ENCODE results near the gene ABHD3. TPM values are rescaled to one million over a fixed set of nuclear protein-coding genes. Genes with fewer than 3 reads are reported as not detected.

ABHD3 gene
- total RNA-seq, 4 donors from 2014 or later: 59.8 to 611 (median 122) TPM

DNA sequence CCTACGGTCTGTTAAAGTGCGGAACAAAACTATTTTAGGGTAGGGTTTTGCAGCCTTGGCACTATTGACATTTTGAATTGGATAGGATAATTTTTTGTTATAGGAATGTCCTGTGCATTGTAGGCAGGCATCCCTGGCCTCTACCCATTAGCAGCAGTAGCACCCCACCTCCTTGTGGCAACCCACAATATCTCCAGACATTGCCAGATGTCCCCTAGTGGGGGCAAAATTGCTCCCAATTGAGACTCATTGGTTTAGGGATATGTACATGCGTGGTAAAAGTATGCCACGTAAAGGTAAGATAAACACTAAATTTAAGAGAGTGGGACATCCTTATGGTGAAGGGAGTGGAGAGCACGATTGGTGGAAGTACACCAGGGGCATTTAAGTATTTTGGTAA lies 40.7 kb upstream of the ABHD3 start:
- H3K9me3 ChIP-seq: no peaks in the 10 kb centered on the region
- H3K36me3 ChIP-seq: no peaks in the 10 kb centered on the region
- peaks cover 0 to 36% (median 12%) of the 10 kb centered on the region in 4 donors for H3K4me1 ChIP-seq
- intact Hi-C loops (cut with DNase I; ENCODE audit: low total_unique reads): no loop called here
- no peak for DNase-seq
- 93 to 94% methylated on average over 2 to 5 of the region's 5 CpGs for WGBS, 2 donors (ENCODE audit: low coverage in 1 of 2)
- no peak overlapping the region for H3K27ac ChIP-seq
- H3K27me3 ChIP-seq: no peaks in the 10 kb centered on the region
- H3K4me3 ChIP-seq: no peak overlapping the region
- in situ Hi-C loops (cut with MboI; ENCODE audit: low pct_ligation_motif_present in 1 of 4, low pct_unique_long_range_greater_than_20kb in 1 of 4, low sequenced_read_pairs in 3 of 4): no loop called here
- TF ChIP-seq, protein P1, sequence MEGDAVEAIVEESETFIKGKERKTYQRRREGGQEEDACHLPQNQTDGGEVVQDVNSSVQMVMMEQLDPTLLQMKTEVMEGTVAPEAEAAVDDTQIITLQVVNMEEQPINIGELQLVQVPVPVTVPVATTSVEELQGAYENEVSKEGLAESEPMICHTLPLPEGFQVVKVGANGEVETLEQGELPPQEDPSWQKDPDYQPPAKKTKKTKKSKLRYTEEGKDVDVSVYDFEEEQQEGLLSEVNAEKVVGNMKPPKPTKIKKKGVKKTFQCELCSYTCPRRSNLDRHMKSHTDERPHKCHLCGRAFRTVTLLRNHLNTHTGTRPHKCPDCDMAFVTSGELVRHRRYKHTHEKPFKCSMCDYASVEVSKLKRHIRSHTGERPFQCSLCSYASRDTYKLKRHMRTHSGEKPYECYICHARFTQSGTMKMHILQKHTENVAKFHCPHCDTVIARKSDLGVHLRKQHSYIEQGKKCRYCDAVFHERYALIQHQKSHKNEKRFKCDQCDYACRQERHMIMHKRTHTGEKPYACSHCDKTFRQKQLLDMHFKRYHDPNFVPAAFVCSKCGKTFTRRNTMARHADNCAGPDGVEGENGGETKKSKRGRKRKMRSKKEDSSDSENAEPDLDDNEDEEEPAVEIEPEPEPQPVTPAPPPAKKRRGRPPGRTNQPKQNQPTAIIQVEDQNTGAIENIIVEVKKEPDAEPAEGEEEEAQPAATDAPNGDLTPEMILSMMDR (IDR thresholded peaks at IDR 0.05): no peak
- TF ChIP-seq POLR2A (IDR thresholded peaks at IDR 0.05) (no peak), EP300 (IDR thresholded peaks at IDR 0.05; ENCODE audit: low read depth) (no peak), POLR2AphosphoS5 (IDR thresholded peaks at IDR 0.05) (no peak)

DNA sequence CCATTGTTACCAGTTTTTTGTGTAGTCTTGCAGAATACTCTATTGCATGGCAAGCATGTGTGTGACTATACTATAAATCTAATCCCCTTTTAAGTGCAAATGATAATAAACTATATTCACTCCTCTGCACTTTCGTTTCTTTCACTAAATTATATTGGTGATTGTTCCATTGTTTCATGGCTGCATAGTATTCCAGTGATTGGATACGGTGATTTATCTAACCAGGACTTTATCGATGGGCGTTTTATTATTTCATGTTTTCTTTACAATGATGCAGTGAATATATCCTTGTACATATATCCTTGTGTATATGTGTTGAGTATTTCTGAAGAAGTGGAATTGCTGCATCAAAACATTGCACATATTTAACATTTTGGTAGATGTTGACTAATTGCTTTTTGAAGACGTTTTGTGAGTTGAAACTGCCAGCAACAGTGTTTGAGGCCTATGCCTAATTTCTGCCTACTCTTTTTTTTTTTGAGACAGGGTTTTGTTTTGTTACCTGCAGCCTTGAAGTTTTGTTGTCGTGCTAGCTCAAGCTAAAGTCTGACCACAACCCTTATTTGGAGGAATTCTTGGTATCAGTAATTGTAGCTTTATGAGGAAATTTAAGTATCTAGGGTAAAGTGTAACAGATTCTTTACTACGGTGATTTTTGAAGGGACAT lies 38.7 kb upstream of the ABHD3 start:
- Histone ChIP-seq H3K36me3 (no peaks in the 10 kb centered on the region), H3K9me3 (no peaks in the 10 kb centered on the region), H3K27ac (no peak overlapping the region), H3K27me3 (no peaks in the 10 kb centered on the region), H3K4me1 (peaks cover 0 to 43% (median 18%) of the 10 kb centered on the region in 4 donors), H3K4me3 (no peak overlapping the region)
- DNase-seq: no peak
- TF ChIP-seq POLR2AphosphoS5 (IDR thresholded peaks at IDR 0.05) (no peak), EP300 (IDR thresholded peaks at IDR 0.05; ENCODE audit: low read depth) (no peak), POLR2A (IDR thresholded peaks at IDR 0.05) (no peak)
- TF ChIP-seq, protein P1 (IDR thresholded peaks at IDR 0.05): no peak
- intact Hi-C loops (cut with DNase I; ENCODE audit: low total_unique reads) (no loop called here), in situ Hi-C loops (cut with MboI; ENCODE audit: low pct_ligation_motif_present in 1 of 4, low pct_unique_long_range_greater_than_20kb in 1 of 4, low sequenced_read_pairs in 3 of 4) (no loop called here)
- WGBS, 2 donors (ENCODE audit: low coverage in 1 of 2): 80 to 89% methylated on average over 7 of the region's 7 CpGs

DNA sequence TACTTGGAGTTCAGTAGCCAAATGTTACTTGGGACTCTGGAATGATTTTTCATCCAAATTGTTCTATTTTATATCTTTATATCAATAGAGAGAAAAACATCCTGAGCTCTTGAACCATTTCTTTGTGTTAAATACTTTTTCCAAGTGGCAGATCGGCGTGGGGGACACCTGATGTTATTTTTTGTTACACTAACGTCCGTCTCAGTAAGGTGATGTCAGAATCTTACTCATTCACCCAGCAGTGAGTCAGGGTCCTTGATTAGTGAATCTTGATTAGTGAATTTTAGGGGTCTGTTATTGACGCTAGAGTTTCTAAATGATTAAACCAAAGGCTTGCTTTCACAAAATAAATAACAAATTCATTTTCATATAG lies 37.7 kb upstream of the ABHD3 start:
- WGBS, 2 donors (ENCODE audit: low coverage in 1 of 2): 54 to 71% methylated on average over 4 to 5 of the region's 5 CpGs
- H3K27ac ChIP-seq: peak overlapping the region in 3 of 4 donors; percentile 97

DNA sequence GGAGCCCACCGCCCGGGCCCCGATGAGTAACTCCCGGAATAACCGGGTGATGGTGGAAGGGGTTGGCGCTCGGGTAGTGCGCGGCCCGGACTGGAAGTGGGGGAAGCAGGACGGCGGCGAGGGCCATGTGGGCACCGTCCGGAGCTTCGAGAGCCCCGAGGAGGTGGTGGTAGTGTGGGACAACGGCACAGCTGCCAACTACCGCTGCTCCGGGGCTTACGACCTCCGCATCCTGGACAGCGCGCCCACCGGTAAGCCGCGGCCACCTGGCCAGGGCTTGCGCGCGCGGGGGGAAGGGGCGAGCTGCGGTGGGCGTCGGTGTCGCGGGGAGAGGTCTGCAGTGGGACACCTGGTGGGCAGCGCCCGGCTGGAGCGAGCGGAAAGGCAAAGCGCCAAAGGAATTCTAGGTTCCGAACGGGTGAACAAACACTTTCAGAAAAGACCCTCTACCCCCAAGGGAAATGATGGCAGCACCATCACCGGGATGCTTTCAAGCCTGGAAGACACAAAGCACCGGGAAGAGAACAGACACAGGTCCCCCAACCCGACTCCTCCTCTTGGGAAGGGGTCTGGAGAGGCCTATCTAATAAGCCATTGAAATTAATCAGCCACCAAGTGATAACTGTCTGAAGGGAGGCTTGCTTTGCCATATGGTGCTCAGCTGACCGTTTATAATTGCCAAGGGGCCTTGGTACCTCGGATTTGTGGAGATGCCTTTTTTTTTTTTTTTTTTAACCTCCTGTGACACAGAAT lies 37.2 kb upstream of the ABHD3 start:
- no peaks in the 10 kb centered on the region for H3K9me3 ChIP-seq
- H3K4me1 ChIP-seq: peaks cover 0 to 28% (median 13%) of the 10 kb centered on the region in 4 donors
- intact Hi-C loops (cut with DNase I; ENCODE audit: low total_unique reads): no loop called here
- peak overlapping the region; percentile 81 to 99 (median 92) for H3K4me3 ChIP-seq
- no peaks in the 10 kb centered on the region for H3K27me3 ChIP-seq
- in situ Hi-C loops (cut with MboI; ENCODE audit: low pct_ligation_motif_present in 1 of 4, low pct_unique_long_range_greater_than_20kb in 1 of 4, low sequenced_read_pairs in 3 of 4): no loop called here
- TF ChIP-seq POLR2A (IDR thresholded peaks at IDR 0.05) (no peak), POLR2AphosphoS5 (IDR thresholded peaks at IDR 0.05) (no peak), EP300 (IDR thresholded peaks at IDR 0.05; ENCODE audit: low read depth) (no peak)
- TF ChIP-seq, protein P1 (IDR thresholded peaks at IDR 0.05): no peak
- WGBS, 2 donors (ENCODE audit: low coverage in 1 of 2): 0 to 2% methylated on average over 2 to 49 of the region's 49 CpGs
- peak overlapping the region; percentile 93 to 97 (median 97) for H3K27ac ChIP-seq
- DNase-seq: peak; percentile 40
- no peaks in the 10 kb centered on the region for H3K36me3 ChIP-seq

More for the DNA sequence above, 37.7 kb upstream of the ABHD3 start:
- H3K9me3 ChIP-seq: no peaks in the 10 kb centered on the region
- peaks cover 0 to 34% (median 16%) of the 10 kb centered on the region in 4 donors for H3K4me1 ChIP-seq
- no peaks in the 10 kb centered on the region for H3K36me3 ChIP-seq
- H3K27me3 ChIP-seq: no peaks in the 10 kb centered on the region
- intact Hi-C loops (cut with DNase I; ENCODE audit: low total_unique reads): no loop called here
- in situ Hi-C loops (cut with MboI; ENCODE audit: low pct_ligation_motif_present in 1 of 4, low pct_unique_long_range_greater_than_20kb in 1 of 4, low sequenced_read_pairs in 3 of 4): no loop called here
- TF ChIP-seq EP300 (IDR thresholded peaks at IDR 0.05; ENCODE audit: low read depth): no peak
- TF ChIP-seq POLR2A (IDR thresholded peaks at IDR 0.05): no peak
- TF ChIP-seq, protein P1 (IDR thresholded peaks at IDR 0.05): no peak
- no peak for TF ChIP-seq POLR2AphosphoS5 (IDR thresholded peaks at IDR 0.05)
- DNase-seq: no peak
- peak overlapping the region in 3 of 4 donors; percentile 81 to 99 (median 98) for H3K4me3 ChIP-seq
